SIG-M5 treated with dmso at 0.1 percent for 504 hours (cell line): ENCODE data around the gene SYNPO.

Experiments
- DNase-seq: peaks from one replicate; lab custom pipeline; 2025; ENCODE audit not compliant: unreplicated experiment; lab: John Stamatoyannopoulos, UW

The SYNPO gene

GRCh38 chr5:150655221-150655620 lies 14.8 kb downstream of the SYNPO start:
- DNase-seq, result no peak

- DNase-seq, result peak; percentile 52
Measured at GRCh38 chr5:150656191-150657132, 16.0 kb downstream of the SYNPO start.

GRCh38 chr5:150658121-150658520 lies 17.7 kb downstream of the SYNPO start:
- DNase-seq, result no peak

- no peak for DNase-seq
Measured at GRCh38 chr5:150658699-150659265, 18.3 kb downstream of the SYNPO start.

GRCh38 chr5:150659360-150660107 lies 19.1 kb downstream of the SYNPO start:
- no peak for DNase-seq

GRCh38 chr5:150660108-150660831 lies 19.8 kb downstream of the SYNPO start:
- DNase-seq, result no peak

- no peak for DNase-seq
Measured at GRCh38 chr5:150661086-150661485, 20.6 kb downstream of the SYNPO start, which contains the start of gene MYOZ3. Gene MYOZ3 (plus strand): TSS chr5:150661251. CDS start chr5:150662942, 1,691 bp downstream.

- no peak for DNase-seq
Measured at GRCh38 chr5:150661821-150662596, 21.5 kb downstream of the SYNPO start.

GRCh38 chr5:150662731-150663516 lies 22.5 kb downstream of the SYNPO start:
- DNase-seq, result no peak

GRCh38 chr5:150663936-150664335 lies 23.5 kb downstream of the SYNPO start:
- DNase-seq, result no peak

GRCh38 chr5:150665044-150665443 lies 24.6 kb downstream of the SYNPO start:
- DNase-seq, result no peak

GRCh38 chr5:150670275-150670947 lies 30.0 kb downstream of the SYNPO start:
- no peak for DNase-seq

- DNase-seq, result no peak
Measured at GRCh38 chr5:150670948-150671310, 30.5 kb downstream of the SYNPO start.

GRCh38 chr5:150671509-150672236 lies 31.2 kb downstream of the SYNPO start:
- no peak for DNase-seq

- DNase-seq, result no peak
Measured at GRCh38 chr5:150672237-150672883, 31.9 kb downstream of the SYNPO start.

- no peak for DNase-seq
Measured at GRCh38 chr5:150672884-150673275, 32.4 kb downstream of the SYNPO start.

GRCh38 chr5:150674341-150674821 lies 33.9 kb downstream of the SYNPO start:
- no peak for DNase-seq

GRCh38 chr5:150675069-150675468 lies 34.6 kb downstream of the SYNPO start:
- peak; percentile 62 for DNase-seq
